CD14-positive monocyte (primary cell): Measurements from ENCODE around the gene STUM. TPM values are rescaled to one million over a fixed set of nuclear protein-coding genes. Genes with fewer than 3 reads are reported as not detected.

Experiments used
- DNase-seq, 3 donors: peaks; one replicate each; pipeline ENCODE4 v3.0.0-alpha.2; 2011 to 2022
- H2AFZ ChIP-seq: 2 replicates; pipeline ENCODE4 v1.6.0; 2012; ENCODE audit warnings: mild to moderate bottlenecking, low read depth, low read length, inconsistent platforms; ENCODE audit not compliant: insufficient read depth, poor library complexity, severe bottlenecking
- H3K27ac ChIP-seq, 2 donors: 1 replicate in 1 of 2; 2 replicates in 1 of 2; pipeline ENCODE4 v1.5.1; 2012 to 2013; ENCODE audit warnings: low read length in 2 of 2, control low read depth in 1 of 2, inconsistent platforms in 1 of 2, low read depth in 1 of 2, mild to moderate bottlenecking in 1 of 2
- H3K27me3 ChIP-seq, 2 donors: one replicate each; pipeline versions ENCODE4 v1.6.0 to v1.6.1; 2011 to 2013; ENCODE audit warnings: low read length in 2 of 2; ENCODE audit not compliant: control insufficient read depth in 2 of 2, insufficient read depth in 2 of 2
- H3K36me3 ChIP-seq, 2 donors: replicated peaks in 1 of 2; 1 replicate in 1 of 2; 2 replicates in 1 of 2; pipeline versions ENCODE4 v1.5.1 to v1.6.1; 2012 to 2013; ENCODE audit warnings: low read length in 2 of 2, control low read depth in 1 of 2, inconsistent platforms in 1 of 2, mild to moderate bottlenecking in 1 of 2; ENCODE audit not compliant: insufficient read depth in 2 of 2, control insufficient read depth in 1 of 2
- H3K4me1 ChIP-seq, 2 donors: 1 replicate in 1 of 2; 2 replicates in 1 of 2; pipeline versions ENCODE4 v1.5.1 to v1.6.1; 2012 to 2013; ENCODE audit warnings: low read length in 2 of 2, control low read depth in 1 of 2, inconsistent platforms in 1 of 2, mild to moderate bottlenecking in 1 of 2, moderate library complexity in 1 of 2; ENCODE audit not compliant: insufficient read depth in 2 of 2, control insufficient read depth in 1 of 2
- H3K4me2 ChIP-seq: replicated peaks from 2 replicates; pipeline ENCODE3; 2012; ENCODE audit warnings: low read length, moderate library complexity, mild to moderate bottlenecking; ENCODE audit not compliant: poor library complexity, severe bottlenecking; ENCODE audit errors: extremely low read depth
- H3K4me3 ChIP-seq, 3 experiments: fragments of 200-600 bp in 1 of 3; sonication (generic) in 1 of 3; replicated peaks in 1 of 3; 1 replicate in 2 of 3; 2 replicates in 1 of 3; pipeline ENCODE4 v1.5.1; 2011 to 2013; ENCODE audit warnings: low read length in 3 of 3, mild to moderate bottlenecking in 3 of 3, control low read depth in 2 of 3, low read depth in 2 of 3, inconsistent platforms in 1 of 3, moderate library complexity in 1 of 3
- H3K79me2 ChIP-seq: 2 replicates; pipeline ENCODE4 v1.6.0; 2012; ENCODE audit warnings: mild to moderate bottlenecking, control low read depth, inconsistent platforms, low read length, moderate library complexity; ENCODE audit not compliant: insufficient read depth
- H3K9ac ChIP-seq: 2 replicates; pipeline ENCODE4 v1.6.0; 2017; ENCODE audit warnings: low read length, mild to moderate bottlenecking; ENCODE audit not compliant: insufficient read depth, poor library complexity, severe bottlenecking
- H3K9me3 ChIP-seq, 2 donors: replicated peaks in 1 of 2; 1 replicate in 1 of 2; 2 replicates in 1 of 2; pipeline versions ENCODE4 v1.5.1 to v1.6.1; 2012 to 2013; ENCODE audit warnings: low read length in 2 of 2, control low read depth in 1 of 2; ENCODE audit not compliant: control insufficient read depth in 1 of 2, insufficient read depth in 1 of 2
- H4K20me1 ChIP-seq: 2 replicates; pipeline ENCODE4 v1.6.0; 2012; ENCODE audit warnings: mild to moderate bottlenecking, low read length, control low read depth, moderate library complexity; ENCODE audit not compliant: insufficient read depth
- H3K27ac Mint-ChIP-seq, 7 donors: one replicate each; pipeline ENCODE4 v1.8.0; 2020; ENCODE audit warnings: mild to moderate bottlenecking in 7 of 7, mixed read lengths in 7 of 7, moderate library complexity in 6 of 7, inconsistent platforms in 2 of 7
- H3K27me3 Mint-ChIP-seq, 3 donors: one replicate each; pipeline ENCODE4 v1.8.0; 2021 to 2022; ENCODE audit warnings: low read depth in 3 of 3, mild to moderate bottlenecking in 3 of 3, mixed read lengths in 3 of 3, moderate library complexity in 3 of 3, inconsistent platforms in 1 of 3
- H3K36me3 Mint-ChIP-seq, 2 donors: one replicate each; pipeline ENCODE4 v1.8.0; 2020; ENCODE audit warnings: mixed read lengths in 2 of 2, inconsistent platforms in 1 of 2, mild to moderate bottlenecking in 1 of 2
- H3K4me1 Mint-ChIP-seq: one replicate; pipeline ENCODE4 v1.8.0; 2020; ENCODE audit warnings: mild to moderate bottlenecking, mixed read lengths
- H3K4me3 Mint-ChIP-seq, 2 donors: one replicate each; pipeline ENCODE4 v1.8.0; 2020; ENCODE audit warnings: mild to moderate bottlenecking in 2 of 2, mixed read lengths in 2 of 2, moderate library complexity in 1 of 2
- H3K9me3 Mint-ChIP-seq, 7 donors: one replicate each; pipeline ENCODE4 v1.8.0; 2020 to 2022; ENCODE audit warnings: mixed read lengths in 7 of 7, mild to moderate bottlenecking in 6 of 7, moderate library complexity in 6 of 7, inconsistent platforms in 2 of 7
- CTCF ChIP-seq: fragments of 200-600 bp; IDR thresholded peaks from one replicate; pipeline ENCODE4 v1.8.0; 2022; ENCODE audit warnings: antibody characterized with exemption, mild to moderate bottlenecking
- WGBS: methylation state at CpG from one replicate; pipeline ENCODE4 v1.1.5; 2013; ENCODE audit warnings: missing lambda C conversion rate; ENCODE audit not compliant: insufficient coverage; 5-methylcytosine and 5-hydroxymethylcytosine counted together
- intact Hi-C, 2 donors: fragments of 100-400 bp; cut with micrococcal nuclease; formaldehyde crosslinking; loops; one replicate each; pipeline versions ENCODE4 v1.15.0 to v1.15.1; 2023
- polyA plus RNA-seq, 3 donors: library from polyadenylated mRNA; depleted of rRNA in 1 of 3; unstranded in 2 of 3; stranded (reverse) in 1 of 3; fragments of 300-500 nt in 2 of 3; fragments of >200 nt in 1 of 3; fragmentation: Illumina TruSeq in 2 of 3; gene quantifications; 1 replicate in 2 of 3; 2 replicates in 1 of 3; pipeline ENCODE4 v1.2.3, GENCODE V29; 2012 to 2021

Gene STUM
- polyA plus RNA-seq, 3 donors: not detected

GRCh38 chr1:226656201-226656600 lies 107.6 kb downstream of the STUM start:
- DNase-seq: no peak
- no peak overlapping the region for H3K4me2 ChIP-seq
- peaks cover 58% of the 10 kb centered on the region for H3K79me2 ChIP-seq
- H3K4me3 Mint-ChIP-seq: no peak overlapping the region
- H3K27me3 ChIP-seq: no peaks in the 10 kb centered on the region
- peak overlapping the region; percentile 66 for H3K9ac ChIP-seq
- peaks cover 0 to 2% (median 0%) of the 10 kb centered on the region in 7 donors for H3K9me3 Mint-ChIP-seq
- H4K20me1 ChIP-seq: no peaks in the 10 kb centered on the region
- peak overlapping the region; percentile 83 to 94 for H3K27ac ChIP-seq
- WGBS: 41% methylated on average over 3 of the region's 4 CpGs
- H3K27me3 Mint-ChIP-seq: peaks cover 0 to 5% (median 5%) of the 10 kb centered on the region in 3 donors
- H3K36me3 Mint-ChIP-seq: peaks cover 33 to 37% of the 10 kb centered on the region in 2 donors
- intact Hi-C loops: no loop called here
- peak overlapping the region; percentile 86 to 98 (median 93) for H3K27ac Mint-ChIP-seq
- H2AFZ ChIP-seq: no peak overlapping the region
- H3K9me3 ChIP-seq: no peaks in the 10 kb centered on the region
- TF ChIP-seq CTCF: no peak
- peaks cover 0 to 3% of the 10 kb centered on the region in 2 donors for H3K36me3 ChIP-seq
- H3K4me3 ChIP-seq: no peak overlapping the region
- peaks cover 64% of the 10 kb centered on the region for H3K4me1 Mint-ChIP-seq
- H3K4me1 ChIP-seq: peaks cover 46 to 66% of the 10 kb centered on the region in 2 donors

- H3K4me3 ChIP-seq: no peak overlapping the region
- intact Hi-C loops: no loop called here
- peaks cover 52 to 72% of the 10 kb centered on the region in 2 donors for H3K4me1 ChIP-seq
- peaks cover 0 to 3% of the 10 kb centered on the region in 2 donors for H3K36me3 ChIP-seq
- H3K9me3 Mint-ChIP-seq: peaks cover 0 to 2% (median 0%) of the 10 kb centered on the region in 7 donors
- no peaks in the 10 kb centered on the region for H3K27me3 ChIP-seq
- WGBS: 53% methylated on average over 10 of the region's 12 CpGs
- H3K9me3 ChIP-seq: no peaks in the 10 kb centered on the region
- H2AFZ ChIP-seq: no peak overlapping the region
- peaks cover 69% of the 10 kb centered on the region for H3K4me1 Mint-ChIP-seq
- H3K36me3 Mint-ChIP-seq: peaks cover 39 to 43% of the 10 kb centered on the region in 2 donors
- H3K27ac ChIP-seq: peak overlapping the region; percentile 83 to 94
- no peak overlapping the region for H3K4me2 ChIP-seq
- H3K9ac ChIP-seq: peak overlapping the region; percentile 66
- DNase-seq: peak; percentile 44 to 78 (median 54)
- no peak overlapping the region for H3K4me3 Mint-ChIP-seq
- H4K20me1 ChIP-seq: no peaks in the 10 kb centered on the region
- peaks cover 0 to 5% (median 5%) of the 10 kb centered on the region in 3 donors for H3K27me3 Mint-ChIP-seq
- H3K27ac Mint-ChIP-seq: peak overlapping the region; percentile 14 to 98 (median 92)
- peaks cover 62% of the 10 kb centered on the region for H3K79me2 ChIP-seq
- TF ChIP-seq CTCF: no peak
Measured at GRCh38 chr1:226656601-226657277, 108.2 kb downstream of the STUM start.
